ENCODE results near the gene SCAPER. TPM values are rescaled to one million over a fixed set of nuclear protein-coding genes. Genes with fewer than 3 reads are reported as not detected.

Gene SCAPER
- total RNA-seq, 2 experiments from 2014 or later = 10.4 to 22.3 TPM

DNA sequence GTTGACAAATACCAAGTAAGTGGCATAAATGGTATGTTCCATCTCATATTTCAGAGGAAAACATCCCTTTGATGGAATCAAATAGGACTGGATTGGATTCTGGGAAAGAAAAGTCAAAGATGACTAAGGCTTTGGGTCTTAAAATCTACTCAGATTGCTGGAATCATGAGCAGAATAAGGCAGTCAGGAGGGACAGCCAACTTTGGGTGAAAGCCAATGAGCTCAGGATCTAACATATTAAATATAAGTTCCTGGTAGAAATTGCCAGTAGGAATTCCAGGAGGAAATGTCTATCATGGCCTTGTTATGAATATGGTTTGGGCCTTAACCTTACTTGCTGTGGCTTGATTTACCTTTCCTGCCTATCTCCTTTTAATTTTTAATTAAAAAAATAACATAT is 513.3 kb downstream of the SCAPER start:
- H3K4me1 ChIP-seq (ENCODE audit: insufficient read depth, low read length, poor library complexity, severe bottlenecking) = no peaks in the 10 kb centered on the region
- H4K20me1 ChIP-seq (ENCODE audit: insufficient read depth, low read length) = no peaks in the 10 kb centered on the region
- DNase-seq (ENCODE audit: low spot score) = no peak
- H3K9me2 ChIP-seq (ENCODE audit: insufficient read depth, low read length) = no peaks in the 10 kb centered on the region
- CTCF ChIA-PET (ENCODE audit: unreplicated experiment) = no interaction called here
- no peak overlapping the region for H3K4me2 ChIP-seq (ENCODE audit: low read length)
- TF ChIP-seq, protein P1, sequence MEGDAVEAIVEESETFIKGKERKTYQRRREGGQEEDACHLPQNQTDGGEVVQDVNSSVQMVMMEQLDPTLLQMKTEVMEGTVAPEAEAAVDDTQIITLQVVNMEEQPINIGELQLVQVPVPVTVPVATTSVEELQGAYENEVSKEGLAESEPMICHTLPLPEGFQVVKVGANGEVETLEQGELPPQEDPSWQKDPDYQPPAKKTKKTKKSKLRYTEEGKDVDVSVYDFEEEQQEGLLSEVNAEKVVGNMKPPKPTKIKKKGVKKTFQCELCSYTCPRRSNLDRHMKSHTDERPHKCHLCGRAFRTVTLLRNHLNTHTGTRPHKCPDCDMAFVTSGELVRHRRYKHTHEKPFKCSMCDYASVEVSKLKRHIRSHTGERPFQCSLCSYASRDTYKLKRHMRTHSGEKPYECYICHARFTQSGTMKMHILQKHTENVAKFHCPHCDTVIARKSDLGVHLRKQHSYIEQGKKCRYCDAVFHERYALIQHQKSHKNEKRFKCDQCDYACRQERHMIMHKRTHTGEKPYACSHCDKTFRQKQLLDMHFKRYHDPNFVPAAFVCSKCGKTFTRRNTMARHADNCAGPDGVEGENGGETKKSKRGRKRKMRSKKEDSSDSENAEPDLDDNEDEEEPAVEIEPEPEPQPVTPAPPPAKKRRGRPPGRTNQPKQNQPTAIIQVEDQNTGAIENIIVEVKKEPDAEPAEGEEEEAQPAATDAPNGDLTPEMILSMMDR (conservative IDR thresholded peaks at IDR 0.05; ENCODE audit: low read length) = no peak
- no peak for TF ChIP-seq EZH2phosphoT487 (IDR thresholded peaks at IDR 0.05; ENCODE audit: borderline replicate concordance, low read depth, low read length)
- BruUV-seq (replicated peaks) = no TSS peak
- POLR2A ChIA-PET = interaction anchor here (1.2 kb wide), 1 partner anchor 234 kb away, joined by 3 read pairs; no protein-coding TSS in a partner anchor
- H3K79me2 ChIP-seq (ENCODE audit: insufficient read depth, low read depth, low read length) = no peaks in the 10 kb centered on the region
- intact Hi-C loops (cut with micrococcal nuclease; ENCODE audit: unreplicated experiment) = no loop called here
- H3K27ac ChIP-seq (ENCODE audit: low read depth, low read length, poor library complexity, severe bottlenecking) = no peak overlapping the region
- H3K36me3 ChIP-seq (ENCODE audit: insufficient read depth, low read length) = no peaks in the 10 kb centered on the region
- no peak overlapping the region for H3K4me3 ChIP-seq (ENCODE audit: low read depth, low read length, poor library complexity, severe bottlenecking)
- H3K9me3 ChIP-seq (ENCODE audit: low read length) = no peaks in the 10 kb centered on the region
- no peak overlapping the region for H2AFZ ChIP-seq (ENCODE audit: low read length)

DNA sequence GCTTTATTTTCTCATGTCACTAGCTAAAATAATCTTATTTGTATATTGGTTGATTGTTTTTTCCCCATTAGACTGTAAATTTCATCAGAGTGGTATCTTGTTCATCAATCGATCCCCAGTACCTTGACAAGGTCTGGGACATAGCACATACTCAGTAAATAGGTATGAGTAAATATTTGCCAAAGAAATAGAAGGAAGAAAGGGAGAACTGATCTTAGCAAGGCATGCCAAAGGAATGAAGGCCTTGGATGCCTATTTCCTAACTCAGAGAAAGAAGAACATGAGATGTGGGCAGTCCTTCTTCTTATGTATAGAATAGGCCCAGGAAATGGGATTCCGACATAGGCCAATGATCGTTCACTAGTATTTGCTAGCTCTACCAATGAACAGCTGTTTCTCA is 513.8 kb downstream of the SCAPER start:
- CTCF ChIA-PET (ENCODE audit: unreplicated experiment) = no interaction called here
- H3K79me2 ChIP-seq (ENCODE audit: insufficient read depth, low read depth, low read length) = no peaks in the 10 kb centered on the region

DNA sequence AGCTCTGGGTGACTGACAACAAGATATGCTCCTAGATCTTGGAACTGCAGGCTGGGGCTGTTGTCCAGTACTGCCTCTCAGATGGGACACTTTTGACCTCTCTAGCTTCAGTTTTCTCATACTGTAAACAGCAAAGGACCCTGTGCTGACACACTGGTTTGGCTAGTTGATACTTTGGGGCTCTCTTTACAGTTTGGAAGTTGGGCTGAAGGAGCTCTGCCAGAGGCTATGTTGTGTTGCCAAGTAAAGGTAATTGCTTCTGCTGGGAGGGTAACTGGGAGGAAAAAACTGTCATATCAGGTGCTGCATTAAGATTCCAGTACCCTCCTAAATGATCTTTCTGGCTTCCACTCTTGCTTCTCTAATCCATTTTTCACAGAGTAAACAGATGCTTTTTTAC is 514.6 kb downstream of the SCAPER start:
- Histone ChIP-seq H3K79me2 (ENCODE audit: insufficient read depth, low read depth, low read length) (no peaks in the 10 kb centered on the region), H3K36me3 (ENCODE audit: insufficient read depth, low read length) (no peaks in the 10 kb centered on the region), H3K4me3 (ENCODE audit: low read depth, low read length, poor library complexity, severe bottlenecking) (no peak overlapping the region), H2AFZ (ENCODE audit: low read length) (no peak overlapping the region), H3K27ac (ENCODE audit: low read depth, low read length, poor library complexity, severe bottlenecking) (no peak overlapping the region), H3K9me2 (ENCODE audit: insufficient read depth, low read length) (no peaks in the 10 kb centered on the region), H4K20me1 (ENCODE audit: insufficient read depth, low read length) (no peaks in the 10 kb centered on the region), H3K9me3 (ENCODE audit: low read length) (no peaks in the 10 kb centered on the region), H3K4me1 (ENCODE audit: insufficient read depth, low read length, poor library complexity, severe bottlenecking) (no peaks in the 10 kb centered on the region), H3K4me2 (ENCODE audit: low read length) (no peak overlapping the region)
- no TSS peak for BruUV-seq (replicated peaks)
- no peak for DNase-seq (ENCODE audit: low spot score)
- intact Hi-C loops (cut with micrococcal nuclease; ENCODE audit: unreplicated experiment) = no loop called here
- POLR2A ChIA-PET = interaction anchor here (1.2 kb wide), 1 partner anchor 235 kb away, joined by 3 read pairs; no protein-coding TSS in a partner anchor
- CTCF ChIA-PET (ENCODE audit: unreplicated experiment) = no interaction called here
- no peak for TF ChIP-seq EZH2phosphoT487 (IDR thresholded peaks at IDR 0.05; ENCODE audit: borderline replicate concordance, low read depth, low read length)
- TF ChIP-seq, protein P1 (conservative IDR thresholded peaks at IDR 0.05; ENCODE audit: low read length) = no peak

More for the DNA sequence above, 513.8 kb downstream of the SCAPER start:
- TF ChIP-seq EZH2phosphoT487 (IDR thresholded peaks at IDR 0.05; ENCODE audit: borderline replicate concordance, low read depth, low read length) = no peak
- TF ChIP-seq, protein P1 (conservative IDR thresholded peaks at IDR 0.05; ENCODE audit: low read length) = no peak
- DNase-seq (ENCODE audit: low spot score) = no peak
- Histone ChIP-seq H3K4me3 (ENCODE audit: low read depth, low read length, poor library complexity, severe bottlenecking) (no peak overlapping the region), H3K9me3 (ENCODE audit: low read length) (no peaks in the 10 kb centered on the region), H3K36me3 (ENCODE audit: insufficient read depth, low read length) (no peaks in the 10 kb centered on the region), H3K27ac (ENCODE audit: low read depth, low read length, poor library complexity, severe bottlenecking) (no peak overlapping the region), H3K4me1 (ENCODE audit: insufficient read depth, low read length, poor library complexity, severe bottlenecking) (no peaks in the 10 kb centered on the region), H3K9me2 (ENCODE audit: insufficient read depth, low read length) (no peaks in the 10 kb centered on the region), H3K4me2 (ENCODE audit: low read length) (no peak overlapping the region), H4K20me1 (ENCODE audit: insufficient read depth, low read length) (no peaks in the 10 kb centered on the region), H2AFZ (ENCODE audit: low read length) (no peak overlapping the region)
- POLR2A ChIA-PET = interaction anchor here (1.2 kb wide), 1 partner anchor 234 kb away, joined by 3 read pairs; no protein-coding TSS in a partner anchor
- BruUV-seq (replicated peaks) = no TSS peak
- intact Hi-C loops (cut with micrococcal nuclease; ENCODE audit: unreplicated experiment) = no loop called here

Measured in OCI-LY7 (cell line).